SIG-M5 treated with dmso at 0.1 percent for 504 hours (cell line): ENCODE data around the gene RPL35A.

Source experiments
- DNase-seq: peaks from one replicate; lab custom pipeline; 2025; ENCODE audit not compliant: unreplicated experiment; lab: John Stamatoyannopoulos, UW

The RPL35A gene

GRCh38 chr3:197996855-197997254 lies 46.9 kb downstream of the RPL35A start:
- no peak for DNase-seq

- no peak for DNase-seq
These were observed 47.9 kb downstream of the RPL35A start for GRCh38 chr3:197997936-197998335.
